K562 (cell line): ENCODE measurements around the gene BRD4. TPM values are rescaled to one million over a fixed set of nuclear protein-coding genes. Genes with fewer than 3 reads are reported as not detected.

Experiments
- CEBPG ChIP-seq, 3 experiments: fragments of 200-800 bp in 1 of 3; sonication (Bioruptor generic) in 1 of 3; sonication (generic) in 1 of 3; formaldehyde crosslinking in 1 of 3; IDR thresholded peaks in 2 of 3; conservative IDR thresholded peaks in 1 of 3; 2 replicates each; pipeline versions ENCODE4 v1.6.1 to v1.8.0; 2016 to 2022; ENCODE audit warnings: missing compliant biosample characterization in 2 of 3, missing genetic modification characterization in 2 of 3, mild to moderate bottlenecking in 1 of 3, missing genetic modification reagents in 1 of 3
- CREB1 ChIP-seq, 2 experiments: sonication (generic) in 1 of 2; formaldehyde crosslinking in 1 of 2; IDR thresholded peaks; 2 replicates each; pipeline versions ENCODE4 v1.6.1 to v1.8.0; 2012 to 2022; ENCODE audit warnings: inconsistent platforms in 1 of 2, mild to moderate bottlenecking in 1 of 2, missing genetic modification reagents in 1 of 2, moderate library complexity in 1 of 2
- DDX20 ChIP-seq: fragments of 450-650 bp; IDR thresholded peaks from 2 replicates; pipeline ENCODE4 v1.6.1; 2016; ENCODE audit warnings: missing genetic modification characterization, low read depth, mild to moderate bottlenecking, missing compliant biosample characterization, moderate library complexity
- GABPB2 ChIP-seq: fragments of 250-450 bp; sonication (Bioruptor Pico); conservative IDR thresholded peaks from 2 replicates; pipeline ENCODE4 v1.5.1; 2021; ENCODE audit warnings: mild to moderate bottlenecking
- HNRNPH1 ChIP-seq: fragments of 200-400 bp; formaldehyde crosslinking; optimal IDR thresholded peaks from 2 replicates; pipeline ENCODE3; 2017; ENCODE audit warnings: low read depth, mild to moderate bottlenecking, low read length, moderate library complexity
- HSF4 ChIP-seq: fragments of 250-450 bp; sonication (Bioruptor Pico); IDR thresholded peaks from 2 replicates; pipeline ENCODE4 v2.1.2; 2022; ENCODE audit warnings: mild to moderate bottlenecking, moderate library complexity, borderline replicate concordance
- ILK ChIP-seq: fragments of 450-650 bp; IDR thresholded peaks from 2 replicates; pipeline ENCODE4 v1.6.1; 2016; ENCODE audit warnings: missing genetic modification characterization, low read depth, mild to moderate bottlenecking, missing compliant biosample characterization, moderate library complexity, borderline replicate concordance
- JUN ChIP-seq, 2 experiments: sonication (generic) in 1 of 2; formaldehyde crosslinking in 1 of 2; IDR thresholded peaks; 2 replicates each; pipeline versions ENCODE4 v1.6.1 to v1.8.0; 2012 to 2022; ENCODE audit warnings: borderline replicate concordance in 2 of 2, mild to moderate bottlenecking in 2 of 2, improper control_type of control experiment in 1 of 2, low read depth in 1 of 2, low read length in 1 of 2, missing genetic modification reagents in 1 of 2
- MTA3 ChIP-seq: fragments of 450-650 bp; formaldehyde crosslinking; IDR thresholded peaks from 2 replicates; pipeline ENCODE4 v1.6.1; 2017; ENCODE audit warnings: mild to moderate bottlenecking, borderline replicate concordance
- SPI1 ChIP-seq: IDR thresholded peaks from 2 replicates; pipeline ENCODE4 v1.6.1; 2011; ENCODE audit warnings: low read depth, low read length, control low read depth, borderline replicate concordance
- STAG1 ChIP-seq: sonication (generic); formaldehyde crosslinking; IDR thresholded peaks from 2 replicates; pipeline ENCODE4 v1.5.0; 2020; ENCODE audit warnings: missing genetic modification reagents, borderline replicate concordance
- TGIF2 ChIP-seq: sonication (generic); formaldehyde crosslinking; IDR thresholded peaks from 2 replicates; pipeline ENCODE4 v1.8.1; 2022; ENCODE audit warnings: mild to moderate bottlenecking, missing genetic modification reagents, moderate library complexity
- ZBTB17 ChIP-seq: fragments of 450-650 bp; formaldehyde crosslinking; IDR thresholded peaks from 2 replicates; pipeline ENCODE4 v1.4.0; 2020; ENCODE audit warnings: mild to moderate bottlenecking
- ZKSCAN1 ChIP-seq: fragments of 150-350 bp; IDR thresholded peaks from 2 replicates; pipeline ENCODE4 v1.6.1; 2016; ENCODE audit warnings: low read depth, low read length
- ZSCAN32 ChIP-seq: fragments of 450-650 bp; formaldehyde crosslinking; IDR thresholded peaks from 2 replicates; pipeline ENCODE4 v1.4.0; 2020; ENCODE audit warnings: mild to moderate bottlenecking, moderate library complexity
- polyA plus RNA-seq, 8 experiments: library from polyadenylated mRNA; depleted of rRNA in 4 of 8; stranded (reverse) in 5 of 8; unstranded in 3 of 8; fragments of >200 nt; fragmentation: Nextera tagmentation in 2 of 8; fragmentation: Illumina TruSeq in 1 of 8; extraction: Ambion mirVana in 2 of 8; extraction: Trizol in 1 of 8; gene quantifications; 2 replicates each; pipeline versions ENCODE4 v1.2.1 to v1.2.3, GENCODE V29; 2011 to 2014; ENCODE audit warnings: inconsistent platforms in 1 of 8, missing spikeins in 1 of 8
- total RNA-seq, 7 experiments: library from RNA; depleted of rRNA in 6 of 7; stranded (reverse); fragments of >200 nt in 6 of 7; fragmentation: Illumina TruSeq in 2 of 7; extraction: Trizol in 2 of 7; gene quantifications; 2 replicates each; pipeline versions ENCODE4 v1.2.1 to v1.2.3, GENCODE V29; 2011 to 2021; ENCODE audit warnings: low replicate concordance in 1 of 7
- TF ChIP-seq, protein P1 (sequence below): IDR thresholded peaks from 2 replicates; pipeline ENCODE4 v1.6.1; 2014; ENCODE audit warnings: antibody characterized with exemption
- TF ChIP-seq, protein P2 (sequence below): fragments of 450-650 bp; IDR thresholded peaks from 2 replicates; pipeline ENCODE4 v1.6.1; 2017; ENCODE audit warnings: mild to moderate bottlenecking, moderate library complexity
- TF ChIP-seq, protein P3 (sequence below), 2 experiments: fragments of 250-450 bp in 1 of 2; fragments of 450-650 bp in 1 of 2; sonication (Bioruptor Pico) in 1 of 2; IDR thresholded peaks; 2 replicates each; pipeline versions ENCODE4 v1.6.1 to v1.8.0; 2016 to 2021; ENCODE audit warnings: mild to moderate bottlenecking in 2 of 2, moderate library complexity in 2 of 2, missing compliant biosample characterization in 1 of 2, missing genetic modification characterization in 1 of 2
- TF ChIP-seq, protein P4 (sequence below): sonication (generic); formaldehyde crosslinking; IDR thresholded peaks from 2 replicates; pipeline ENCODE4 v1.8.1; 2023; ENCODE audit warnings: mild to moderate bottlenecking, missing genetic modification reagents

The BRD4 gene
- total and polyA plus RNA-seq, 9 of the 15 experiments (the other 6 are each of a cell fraction or from before 2014, with no cell fraction given): 1.8 to 105 (median 15.6) TPM

DNA sequence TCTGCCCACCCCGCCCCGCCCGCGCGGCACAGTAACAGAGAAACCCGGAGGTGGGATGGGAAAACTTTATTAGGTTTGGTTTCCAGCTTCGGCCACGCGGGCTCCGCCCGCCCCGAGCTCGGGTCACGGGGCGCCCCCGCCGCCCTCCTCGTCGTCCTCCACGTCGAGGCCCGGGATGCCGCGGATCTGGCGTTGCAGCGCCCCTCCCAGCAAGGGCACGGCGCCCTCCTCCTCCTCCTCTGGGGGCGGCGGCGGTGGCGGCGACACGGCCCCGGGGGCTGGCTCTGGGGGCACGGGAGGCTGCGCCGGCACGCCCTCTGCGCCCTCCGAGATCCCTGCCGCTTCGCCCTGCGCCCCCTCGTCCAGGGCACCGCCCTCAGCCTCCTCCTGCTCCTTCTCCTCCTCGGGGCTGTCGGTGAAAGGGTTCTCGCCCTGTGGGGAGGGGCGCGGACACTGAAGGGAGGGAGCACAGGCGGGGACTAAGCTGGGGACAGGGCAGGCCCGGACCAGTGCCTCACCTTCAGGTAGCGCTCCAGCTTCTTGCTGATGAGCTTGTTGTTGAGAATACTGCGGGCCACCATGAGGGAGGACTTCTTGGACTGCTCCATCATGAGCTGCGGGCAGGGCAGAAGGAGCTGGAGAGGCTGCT lies 47.8 kb upstream of the BRD4 start (continued):
- TF ChIP-seq CEBPG (CRISPR knock-in tag; IDR thresholded peaks at IDR 0.05) (no peak), CEBPG (tag; conservative IDR thresholded peaks at IDR 0.05 in 1 of 2, IDR thresholded peaks at IDR 0.05 in 1 of 2) (no peak), SPI1 (no peak), CREB1 (IDR thresholded peaks at IDR 0.05) (0 out of 2 replicates have a peak, but pooled peaks have one; percentile 16), CREB1 (CRISPR knock-in tag; IDR thresholded peaks at IDR 0.05) (no peak), JUN (IDR thresholded peaks at IDR 0.05; ENCODE audit: borderline replicate concordance, low read depth, low read length) (no peak), JUN (CRISPR knock-in tag; IDR thresholded peaks at IDR 0.05; ENCODE audit: borderline replicate concordance) (no peak), ZBTB17 (no peak; the same call in 1 of the 2 replicates), HSF4 (CRISPR knock-in tag) (no peak), ZKSCAN1 (peak; percentile 60; the same call in 1 of the 2 replicates), STAG1 (CRISPR knock-in tag) (no peak), TGIF2 (CRISPR knock-in tag) (no peak), HNRNPH1 (no peak), ILK (tag) (no peak), DDX20 (tag) (no peak), GABPB2 (CRISPR knock-in tag) (no peak), MTA3 (peak; percentile 19; the same call in 1 of the 2 replicates), ZSCAN32 (CRISPR knock-in tag) (no peak)
- TF ChIP-seq, protein P1, sequence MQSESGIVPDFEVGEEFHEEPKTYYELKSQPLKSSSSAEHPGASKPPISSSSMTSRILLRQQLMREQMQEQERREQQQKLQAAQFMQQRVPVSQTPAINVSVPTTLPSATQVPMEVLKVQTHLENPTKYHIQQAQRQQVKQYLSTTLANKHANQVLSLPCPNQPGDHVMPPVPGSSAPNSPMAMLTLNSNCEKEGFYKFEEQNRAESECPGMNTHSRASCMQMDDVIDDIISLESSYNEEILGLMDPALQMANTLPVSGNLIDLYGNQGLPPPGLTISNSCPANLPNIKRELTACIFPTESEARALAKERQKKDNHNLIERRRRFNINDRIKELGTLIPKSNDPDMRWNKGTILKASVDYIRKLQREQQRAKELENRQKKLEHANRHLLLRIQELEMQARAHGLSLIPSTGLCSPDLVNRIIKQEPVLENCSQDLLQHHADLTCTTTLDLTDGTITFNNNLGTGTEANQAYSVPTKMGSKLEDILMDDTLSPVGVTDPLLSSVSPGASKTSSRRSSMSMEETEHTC: 0 out of 2 replicates have a peak, but pooled peaks have one; percentile 38
- TF ChIP-seq, protein P2, sequence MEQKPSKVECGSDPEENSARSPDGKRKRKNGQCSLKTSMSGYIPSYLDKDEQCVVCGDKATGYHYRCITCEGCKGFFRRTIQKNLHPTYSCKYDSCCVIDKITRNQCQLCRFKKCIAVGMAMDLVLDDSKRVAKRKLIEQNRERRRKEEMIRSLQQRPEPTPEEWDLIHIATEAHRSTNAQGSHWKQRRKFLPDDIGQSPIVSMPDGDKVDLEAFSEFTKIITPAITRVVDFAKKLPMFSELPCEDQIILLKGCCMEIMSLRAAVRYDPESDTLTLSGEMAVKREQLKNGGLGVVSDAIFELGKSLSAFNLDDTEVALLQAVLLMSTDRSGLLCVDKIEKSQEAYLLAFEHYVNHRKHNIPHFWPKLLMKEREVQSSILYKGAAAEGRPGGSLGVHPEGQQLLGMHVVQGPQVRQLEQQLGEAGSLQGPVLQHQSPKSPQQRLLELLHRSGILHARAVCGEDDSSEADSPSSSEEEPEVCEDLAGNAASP: no peak
- TF ChIP-seq, protein P3, sequence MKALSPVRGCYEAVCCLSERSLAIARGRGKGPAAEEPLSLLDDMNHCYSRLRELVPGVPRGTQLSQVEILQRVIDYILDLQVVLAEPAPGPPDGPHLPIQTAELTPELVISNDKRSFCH (CRISPR knock-in tag; IDR thresholded peaks at IDR 0.05): no peak
- TF ChIP-seq, protein P3 (tag; IDR thresholded peaks at IDR 0.05): peak; percentile 62
- TF ChIP-seq, protein P4, sequence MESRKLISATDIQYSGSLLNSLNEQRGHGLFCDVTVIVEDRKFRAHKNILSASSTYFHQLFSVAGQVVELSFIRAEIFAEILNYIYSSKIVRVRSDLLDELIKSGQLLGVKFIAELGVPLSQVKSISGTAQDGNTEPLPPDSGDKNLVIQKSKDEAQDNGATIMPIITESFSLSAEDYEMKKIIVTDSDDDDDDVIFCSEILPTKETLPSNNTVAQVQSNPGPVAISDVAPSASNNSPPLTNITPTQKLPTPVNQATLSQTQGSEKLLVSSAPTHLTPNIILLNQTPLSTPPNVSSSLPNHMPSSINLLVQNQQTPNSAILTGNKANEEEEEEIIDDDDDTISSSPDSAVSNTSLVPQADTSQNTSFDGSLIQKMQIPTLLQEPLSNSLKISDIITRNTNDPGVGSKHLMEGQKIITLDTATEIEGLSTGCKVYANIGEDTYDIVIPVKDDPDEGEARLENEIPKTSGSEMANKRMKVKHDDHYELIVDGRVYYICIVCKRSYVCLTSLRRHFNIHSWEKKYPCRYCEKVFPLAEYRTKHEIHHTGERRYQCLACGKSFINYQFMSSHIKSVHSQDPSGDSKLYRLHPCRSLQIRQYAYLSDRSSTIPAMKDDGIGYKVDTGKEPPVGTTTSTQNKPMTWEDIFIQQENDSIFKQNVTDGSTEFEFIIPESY (CRISPR knock-in tag): no peak
